ENCODE data around the gene PTTG2.
A peak's percentile ranks its signal among the peaks of the same experiment; 100 is the strongest.
"Not testable (repeated sequence)": the region's sequence is repeated elsewhere in the genome, so short reads cannot be mapped to it uniquely, and the experiment has no call there.

Gene PTTG2

DNA sequence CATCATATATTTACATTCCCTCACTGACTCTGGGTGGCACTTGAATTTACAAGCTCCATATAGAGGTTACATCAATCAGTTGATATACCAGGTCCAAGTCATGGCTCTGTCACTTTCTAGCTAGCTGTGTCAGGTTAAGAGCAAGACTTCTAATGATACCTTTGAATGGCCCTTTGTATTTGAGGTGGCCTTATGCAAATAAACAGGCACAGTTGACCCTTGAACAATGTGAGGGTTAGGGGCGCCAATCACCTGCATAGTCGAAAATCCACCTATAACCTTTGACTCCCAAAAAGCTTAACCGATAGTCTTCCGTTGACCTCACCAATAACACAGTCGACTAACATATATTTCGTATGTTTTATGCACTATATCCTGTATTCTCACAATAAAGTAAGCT is 1.3 kb upstream of the PTTG2 start:
- DNase-seq: no peak

DNA sequence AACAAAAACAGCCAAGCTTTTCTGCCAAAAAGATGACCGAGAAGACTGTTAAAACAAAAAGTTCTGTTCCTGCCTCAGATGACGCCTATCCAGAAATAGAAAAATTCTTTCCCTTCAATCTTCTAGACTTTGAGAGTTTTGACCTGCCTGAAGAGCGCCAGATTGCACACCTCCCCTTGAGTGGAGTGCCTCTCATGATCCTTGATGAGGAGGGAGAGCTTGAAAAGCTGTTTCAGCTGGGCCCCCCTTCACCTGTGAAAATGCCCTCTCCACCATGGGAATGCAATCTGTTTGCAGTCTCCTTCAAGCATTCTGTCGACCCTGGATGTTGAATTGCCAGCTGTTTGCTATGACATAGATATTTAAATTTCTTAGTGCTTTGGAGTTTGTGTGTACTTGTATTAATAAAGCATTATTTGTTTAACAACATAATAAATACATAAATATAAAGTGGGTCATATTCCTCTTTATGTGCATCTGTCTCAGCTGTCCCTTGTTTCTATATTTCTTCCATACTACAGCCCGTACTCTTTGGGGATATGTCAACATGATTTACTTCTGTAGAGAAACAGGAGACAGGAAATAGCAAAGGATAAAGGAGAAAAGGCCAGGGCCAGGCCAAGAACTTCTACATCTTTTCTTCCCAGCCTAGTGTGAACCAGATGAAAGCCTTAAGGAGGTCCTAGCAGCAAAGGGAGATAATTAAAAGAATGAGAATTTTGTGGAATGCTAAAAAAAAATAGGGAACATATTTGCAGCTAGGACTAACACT is 667 bp downstream of the PTTG2 start:
- no peak for DNase-seq

DNA sequence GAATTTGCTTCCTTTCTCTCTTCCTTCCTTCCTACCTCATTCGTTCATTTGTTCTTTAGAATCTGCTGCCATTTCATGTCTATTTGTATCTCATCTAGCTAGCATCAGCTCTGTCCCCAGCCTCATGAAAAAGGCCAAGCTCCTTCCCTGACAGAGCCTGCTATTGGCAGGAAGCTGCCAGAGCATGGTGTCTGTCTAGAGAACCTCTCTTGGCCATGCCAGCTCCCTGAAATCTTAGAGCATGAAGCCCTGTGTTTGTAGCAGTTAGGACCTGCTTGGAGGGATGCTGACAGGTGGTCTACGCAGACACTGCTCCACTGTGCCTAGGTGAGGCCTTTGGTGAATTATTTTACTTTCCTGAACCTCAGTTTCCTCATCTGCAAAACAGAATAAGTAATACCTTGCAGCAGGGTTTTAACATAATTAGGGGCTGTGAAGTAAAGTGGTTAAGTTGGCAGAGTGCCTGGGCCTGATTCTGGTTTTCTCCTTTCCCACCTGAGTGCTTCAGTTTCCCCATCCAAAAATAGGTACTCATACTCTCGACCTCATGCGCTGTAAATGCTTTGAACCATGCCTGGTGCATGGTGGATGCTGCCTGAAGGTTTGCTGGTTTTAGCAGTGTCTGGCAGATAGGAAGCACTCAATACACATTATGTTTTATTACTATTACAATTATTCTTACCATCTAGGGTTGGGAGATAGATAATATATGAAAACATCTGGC is 4.7 kb downstream of the PTTG2 start:
- peak; percentile 56 for DNase-seq

DNA sequence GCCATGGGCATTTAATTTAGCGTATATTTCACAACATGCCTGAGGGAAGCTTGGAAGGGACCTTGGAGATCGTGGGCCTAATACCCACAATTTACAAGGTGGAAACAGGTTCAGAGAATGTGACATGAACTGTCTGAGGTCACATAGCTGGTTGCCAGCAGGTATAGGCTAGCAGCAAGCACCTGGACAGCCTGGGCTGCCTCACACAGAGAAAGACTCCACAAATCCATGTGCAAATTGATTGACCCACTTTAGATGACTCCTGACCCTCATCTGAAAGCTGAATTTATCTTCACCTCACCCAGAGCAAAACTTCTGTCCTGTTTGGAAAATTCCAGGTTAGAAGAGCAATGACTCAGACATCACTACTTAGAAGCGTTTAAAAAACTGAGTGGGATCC is 5.8 kb downstream of the PTTG2 start:
- no peak for DNase-seq

DNA sequence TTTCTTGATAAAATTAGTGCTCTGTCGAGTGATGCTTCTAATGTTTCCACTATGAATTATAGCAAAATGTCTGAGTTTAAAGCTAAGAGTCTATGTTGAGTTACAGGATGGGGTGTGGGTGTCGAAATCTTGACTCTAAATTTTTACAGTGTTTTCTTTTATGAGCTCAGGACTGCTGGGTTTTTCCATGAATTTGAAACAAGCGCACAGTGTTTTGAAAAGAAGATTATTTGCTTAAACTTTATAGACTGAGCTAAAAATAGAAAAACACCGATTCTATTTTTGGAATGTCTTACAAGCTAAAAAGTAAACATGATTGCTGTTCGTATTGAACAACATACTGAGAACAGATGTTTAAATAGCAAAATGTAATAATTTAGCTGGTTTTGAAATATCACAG is 7.5 kb downstream of the PTTG2 start:
- no peak for DNase-seq

DNA sequence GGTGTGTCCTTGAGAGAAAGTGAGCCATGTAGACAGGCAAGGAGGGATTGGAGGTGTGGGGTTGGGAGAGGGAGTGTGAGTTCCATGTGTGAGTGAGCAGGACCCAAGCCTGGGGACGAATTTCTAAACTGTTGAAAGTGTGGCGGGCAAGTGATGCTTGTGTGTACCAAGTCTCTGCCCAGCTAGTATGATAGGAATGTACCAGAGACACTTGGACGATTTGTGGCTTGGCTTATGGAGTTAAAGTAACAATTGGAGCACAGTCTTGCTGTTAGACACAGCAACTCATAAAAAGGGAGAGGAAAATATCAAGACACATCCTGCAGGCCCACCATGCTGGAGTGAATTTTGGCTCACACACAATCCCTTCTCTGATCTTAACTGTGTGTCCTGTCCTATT is 8.5 kb downstream of the PTTG2 start:
- DNase-seq: no peak

DNA sequence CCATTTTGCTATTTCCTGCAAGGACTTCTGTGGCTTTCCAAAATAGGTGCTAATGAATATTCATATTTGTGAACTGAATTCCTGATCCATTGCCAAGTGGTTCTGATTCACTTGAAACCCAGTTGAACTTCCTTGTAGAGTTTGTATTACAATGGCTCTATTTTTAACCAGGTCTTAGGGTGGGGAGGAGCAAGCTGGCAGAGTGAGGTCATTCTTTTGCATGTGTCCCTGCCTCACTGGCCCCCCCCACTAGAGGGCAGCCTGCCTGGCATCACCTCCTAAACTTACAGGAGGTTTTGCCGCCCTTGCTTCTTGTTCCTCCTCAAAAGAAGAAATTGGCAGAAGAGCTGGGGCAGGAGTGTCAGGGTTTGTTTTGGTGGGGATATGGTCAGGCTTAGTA is 10.5 kb downstream of the PTTG2 start:
- DNase-seq: no peak

DNA sequence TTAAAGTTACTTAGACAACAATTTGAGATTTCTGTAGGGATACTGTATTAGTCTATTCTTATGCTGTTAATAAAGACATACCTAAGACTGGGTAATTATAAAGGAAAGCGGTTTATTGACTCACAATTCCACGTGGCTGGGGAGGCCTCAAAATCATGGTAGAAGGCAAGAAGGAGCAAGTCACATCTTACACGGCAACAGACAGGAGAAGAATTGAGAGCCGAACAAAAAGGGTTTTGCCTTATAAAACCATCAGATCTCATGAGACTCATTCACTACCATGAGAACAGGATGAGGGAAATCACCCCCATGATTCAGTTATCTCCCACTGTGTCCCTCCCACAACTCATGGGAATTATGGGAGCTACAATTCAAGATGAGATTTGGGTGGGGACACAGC is 11.0 kb downstream of the PTTG2 start:
- no peak for DNase-seq

DNA sequence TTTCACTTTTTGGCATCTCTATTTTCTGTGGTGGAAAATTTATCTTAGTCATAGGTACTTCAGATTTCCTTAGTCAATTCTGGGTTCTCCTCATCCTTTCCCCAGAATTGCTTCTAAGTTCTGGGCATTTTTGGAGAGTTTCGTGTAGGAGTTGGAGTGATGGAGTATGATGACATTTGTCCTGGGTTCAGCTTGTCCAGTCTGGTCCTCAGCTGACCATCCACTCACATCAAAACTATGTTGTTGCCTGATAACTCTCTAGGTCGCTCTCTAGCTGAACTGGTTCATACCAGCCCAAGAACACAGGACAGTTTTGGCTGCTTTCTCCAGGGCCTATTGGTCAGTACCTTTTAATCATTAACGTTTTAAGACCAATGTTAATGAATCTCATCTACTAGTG is 13.2 kb downstream of the PTTG2 start:
- DNase-seq: no peak

DNA sequence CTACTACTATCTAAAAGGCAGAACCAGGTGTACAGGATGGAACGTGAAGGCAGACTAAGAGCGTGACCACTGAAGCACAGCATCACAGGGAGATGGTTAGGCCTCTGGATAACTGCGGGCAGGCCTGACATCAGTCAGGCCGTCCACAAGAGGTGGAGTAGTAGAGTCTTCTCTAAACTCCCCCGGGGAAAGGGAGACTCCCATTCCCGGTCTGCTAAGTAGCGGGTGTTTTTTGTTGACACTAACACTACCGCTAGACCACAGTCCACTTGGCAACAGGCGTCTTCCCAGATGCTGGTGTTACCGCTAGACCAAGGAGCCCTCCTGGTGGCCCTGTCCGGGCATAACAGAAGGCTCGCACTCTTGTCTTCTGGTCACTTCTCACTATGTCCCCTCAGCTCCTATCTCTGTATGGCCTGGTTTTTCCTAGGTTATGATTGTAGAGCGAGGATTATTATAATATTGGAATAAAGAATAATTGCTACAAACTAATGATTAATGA is 15.2 kb downstream of the PTTG2 start:
- not testable (repeated sequence) for DNase-seq

DNA sequence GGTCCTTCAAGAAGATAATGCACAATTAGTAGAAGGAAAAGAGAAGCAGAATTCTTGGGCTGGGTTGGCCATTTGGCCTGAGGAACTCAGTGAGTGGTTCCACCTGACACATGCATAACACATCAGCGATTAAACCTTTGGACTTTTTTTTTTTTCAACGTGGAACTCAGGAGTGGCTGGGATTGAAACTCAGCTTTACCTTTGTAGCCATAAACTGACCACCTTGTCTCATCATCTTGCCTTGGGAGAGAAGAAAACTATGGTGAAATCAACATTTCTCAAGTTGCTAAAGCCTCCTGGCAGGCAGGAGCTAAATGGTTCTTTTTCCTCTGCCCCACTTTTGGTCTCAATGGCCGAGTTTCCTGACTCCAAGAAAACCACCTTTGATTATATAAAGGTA is 16.3 kb downstream of the PTTG2 start:
- DNase-seq: no peak

DNA sequence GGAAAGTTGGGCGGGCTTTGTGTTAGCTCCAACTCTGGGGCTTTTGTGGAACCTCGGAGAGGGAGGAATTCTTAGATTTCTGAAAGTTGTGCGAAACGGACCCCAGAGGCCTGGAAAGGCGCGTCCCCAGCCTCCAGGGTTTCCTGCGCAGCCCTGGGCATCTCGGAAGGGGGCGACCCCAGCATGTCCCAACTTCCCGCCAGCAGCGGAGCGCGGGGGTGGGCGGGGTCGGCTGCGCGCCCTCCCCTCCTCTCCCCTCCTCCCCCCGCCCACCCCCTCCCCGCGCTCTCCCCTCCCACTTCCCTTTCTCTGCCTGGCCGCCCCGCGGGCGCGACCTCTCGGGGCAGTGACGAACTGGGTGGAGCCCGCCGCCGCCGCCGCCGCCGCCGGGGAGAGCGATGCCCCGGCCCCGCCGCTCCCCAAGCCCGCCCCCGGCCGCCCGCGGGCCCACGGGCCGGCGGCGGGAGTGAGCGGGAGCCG is 16.8 kb downstream of the PTTG2 start:
- no peak for DNase-seq

DNA sequence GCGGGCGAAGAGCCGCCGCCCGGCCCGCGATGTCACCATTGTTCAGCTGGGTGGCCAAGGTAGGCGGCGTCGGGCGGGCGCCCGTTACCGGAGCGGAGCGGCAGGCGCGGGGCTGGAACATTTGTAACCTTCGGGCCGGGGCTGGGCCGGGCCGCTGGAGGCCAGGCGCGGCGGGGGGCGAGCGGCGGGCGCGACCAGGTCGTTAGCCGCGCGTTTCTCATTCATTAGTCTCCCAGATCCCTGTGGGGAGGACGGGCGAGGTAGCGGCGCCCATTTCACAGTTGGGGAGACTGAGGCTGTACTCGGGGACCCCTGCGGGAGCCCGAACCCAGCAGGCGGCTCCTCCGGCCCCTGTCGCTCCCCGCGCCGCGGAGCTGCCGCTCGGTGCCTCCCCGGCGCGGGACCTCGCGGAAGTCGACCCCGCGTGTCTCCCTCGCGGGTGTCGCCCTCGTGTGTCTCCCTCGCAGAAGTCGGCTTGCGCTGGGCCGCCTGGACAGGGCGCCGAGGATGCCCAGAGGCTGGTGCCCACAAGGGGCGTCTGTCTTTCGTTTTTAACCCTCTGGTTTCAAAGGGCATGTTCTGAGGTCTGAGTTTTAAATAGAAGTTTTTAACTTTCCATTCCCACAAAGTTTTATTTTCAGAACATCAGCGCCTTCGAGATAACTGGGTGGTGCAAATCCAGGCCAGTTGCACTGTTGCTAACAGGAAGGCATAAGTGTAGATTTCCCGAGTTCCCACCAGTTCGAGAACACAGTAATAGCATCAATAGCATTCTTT is 17.5 kb downstream of the PTTG2 start:
- DNase-seq: no peak

DNA sequence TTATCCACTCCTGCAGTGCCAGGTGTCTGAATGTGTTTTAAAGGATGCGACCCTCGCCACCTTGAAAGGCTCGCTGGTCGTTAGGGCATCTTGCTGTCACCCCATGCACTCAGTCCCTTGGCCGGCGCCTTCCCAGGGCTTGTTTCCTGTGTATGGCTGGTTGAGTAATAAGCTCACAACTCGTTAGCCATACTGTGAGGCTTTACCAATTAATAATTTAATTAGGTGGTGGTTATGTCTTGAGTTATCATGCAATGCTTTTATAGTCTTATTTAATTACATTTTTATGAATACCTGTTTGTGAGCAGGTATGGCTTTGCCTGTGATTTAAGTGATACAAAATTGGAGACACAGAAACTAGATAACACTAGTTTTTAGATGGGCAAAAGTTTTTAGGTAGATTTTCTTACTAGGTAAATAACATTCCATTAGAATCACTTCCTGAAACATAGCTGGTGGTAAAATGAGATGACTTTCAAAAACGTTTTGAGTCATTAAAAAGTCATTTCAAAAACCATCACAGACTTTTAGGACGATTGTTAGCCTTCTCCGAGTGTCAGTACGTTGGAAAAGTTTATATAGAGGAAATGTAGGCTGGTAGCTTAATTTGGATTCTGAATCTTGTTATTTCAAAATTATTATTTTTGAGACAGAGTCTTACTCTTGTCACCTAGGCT is 18.2 kb downstream of the PTTG2 start:
- DNase-seq: no peak

DNA sequence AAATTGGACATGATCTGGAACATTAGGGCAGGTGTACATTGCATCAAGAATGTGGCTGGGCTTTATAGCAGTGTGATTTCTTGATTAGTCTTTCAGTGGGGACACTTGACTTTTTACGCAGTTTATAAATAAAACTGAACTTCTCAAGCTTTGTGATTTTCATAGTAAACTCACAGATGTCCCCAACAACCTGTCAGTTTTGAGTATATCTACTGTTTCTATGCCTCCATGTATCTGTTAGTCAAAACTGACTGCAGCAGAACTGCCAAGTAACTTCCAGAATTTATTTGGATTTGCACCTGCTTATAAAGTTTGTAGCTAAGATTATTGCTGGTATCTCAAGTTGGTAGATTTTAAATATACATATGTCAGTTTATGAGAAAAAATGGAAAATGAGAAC is 20.0 kb downstream of the PTTG2 start:
- no peak for DNase-seq

DNA sequence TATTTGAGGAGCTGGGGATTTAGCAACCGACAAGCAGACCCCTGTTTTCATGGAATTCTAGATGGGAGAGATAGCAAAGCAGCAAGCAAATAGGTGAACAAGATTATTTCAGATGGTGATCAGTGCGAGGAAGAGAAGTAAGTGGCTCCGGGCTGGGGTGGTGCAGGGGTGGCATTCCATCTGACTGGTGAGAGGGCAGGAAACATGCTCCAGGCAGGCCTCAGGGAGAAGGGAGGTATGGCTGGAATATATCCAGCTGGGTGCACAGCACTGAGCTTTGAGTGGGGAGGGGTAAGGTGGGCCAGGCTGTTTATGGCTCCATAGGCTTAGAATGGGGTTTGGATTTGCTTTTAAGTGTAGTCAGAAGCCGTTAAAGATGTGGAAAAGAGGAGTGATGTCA is 21.2 kb downstream of the PTTG2 start:
- DNase-seq: no peak

DNA sequence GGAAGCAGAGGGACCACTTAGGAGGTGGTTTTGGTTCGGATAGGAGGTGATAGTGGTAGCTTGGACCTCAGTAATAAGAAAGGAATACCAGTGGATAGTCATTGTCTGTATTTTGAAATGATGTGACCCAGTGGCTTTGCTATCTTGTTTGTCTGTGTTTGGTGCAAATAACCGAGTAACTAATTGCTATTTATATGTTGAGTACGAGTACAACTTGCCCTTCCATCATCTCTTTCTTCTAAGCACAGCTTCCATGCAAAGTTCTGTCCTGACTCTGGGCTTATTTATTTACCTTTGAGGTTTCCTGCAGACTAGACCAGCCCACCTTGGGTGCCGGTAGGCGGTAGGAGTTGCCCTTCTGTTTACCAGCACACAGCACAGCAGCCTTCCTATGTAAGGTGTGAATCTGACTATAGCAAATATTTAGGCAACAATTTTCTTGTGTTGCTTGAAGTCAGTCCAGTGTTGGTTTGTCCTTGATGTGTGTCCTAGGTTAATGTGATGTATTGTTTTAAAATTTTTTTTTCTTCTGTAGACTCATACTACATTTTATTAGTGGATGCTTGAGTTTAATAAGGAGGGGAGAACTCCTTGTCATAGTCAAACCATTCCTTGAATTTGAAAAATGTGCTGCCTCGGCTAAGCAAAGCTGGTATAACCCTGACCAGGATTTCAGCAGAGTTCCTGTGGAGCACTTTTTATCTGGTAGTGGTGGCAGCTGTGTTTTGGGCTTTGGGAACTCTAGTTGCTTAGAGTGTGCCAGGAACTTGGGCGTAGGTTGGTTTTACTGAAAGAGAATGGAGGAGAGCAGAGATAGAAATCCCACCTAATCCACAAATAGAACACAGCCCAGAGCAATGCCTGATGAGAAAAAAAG is 21.9 kb downstream of the PTTG2 start:
- no peak for DNase-seq

DNA sequence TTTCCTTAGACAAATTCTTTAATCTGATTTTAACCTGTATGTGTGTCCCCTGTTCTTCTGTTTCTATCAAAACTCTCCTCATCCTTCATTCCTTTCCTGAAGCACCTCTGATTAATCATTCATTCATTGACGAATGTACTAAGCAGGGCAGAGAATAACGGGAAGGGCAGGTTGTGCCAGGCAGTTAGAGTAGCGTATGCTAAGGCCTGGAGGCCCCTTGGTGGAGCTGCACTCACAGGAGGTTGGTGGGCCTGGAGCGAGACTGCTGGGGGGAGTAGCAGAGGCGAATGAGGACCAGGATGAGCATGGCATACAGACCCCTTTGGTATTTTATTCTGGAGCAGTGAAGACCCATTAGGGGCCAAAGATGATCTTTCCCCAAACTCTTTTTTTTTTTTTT is 22.5 kb downstream of the PTTG2 start:
- DNase-seq: no peak

DNA sequence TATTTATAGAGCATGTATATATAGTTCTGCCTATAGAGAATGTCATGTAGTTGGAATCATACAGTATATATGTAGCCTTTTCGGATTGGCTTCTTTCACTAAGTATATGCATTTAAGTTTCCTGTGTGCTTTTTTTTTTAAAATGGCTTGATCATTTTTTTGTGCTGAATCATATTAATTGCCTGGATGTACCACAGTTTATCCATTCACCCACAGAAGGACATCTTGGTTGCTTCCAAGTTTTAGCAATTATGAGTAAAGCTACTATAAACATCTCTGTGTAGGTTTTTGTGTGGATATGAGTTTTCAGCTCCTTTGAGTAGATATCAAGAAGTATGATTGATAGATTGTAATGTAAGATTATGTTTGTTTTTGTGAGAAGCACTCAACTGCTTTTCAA is 23.8 kb downstream of the PTTG2 start:
- DNase-seq: no peak

DNA sequence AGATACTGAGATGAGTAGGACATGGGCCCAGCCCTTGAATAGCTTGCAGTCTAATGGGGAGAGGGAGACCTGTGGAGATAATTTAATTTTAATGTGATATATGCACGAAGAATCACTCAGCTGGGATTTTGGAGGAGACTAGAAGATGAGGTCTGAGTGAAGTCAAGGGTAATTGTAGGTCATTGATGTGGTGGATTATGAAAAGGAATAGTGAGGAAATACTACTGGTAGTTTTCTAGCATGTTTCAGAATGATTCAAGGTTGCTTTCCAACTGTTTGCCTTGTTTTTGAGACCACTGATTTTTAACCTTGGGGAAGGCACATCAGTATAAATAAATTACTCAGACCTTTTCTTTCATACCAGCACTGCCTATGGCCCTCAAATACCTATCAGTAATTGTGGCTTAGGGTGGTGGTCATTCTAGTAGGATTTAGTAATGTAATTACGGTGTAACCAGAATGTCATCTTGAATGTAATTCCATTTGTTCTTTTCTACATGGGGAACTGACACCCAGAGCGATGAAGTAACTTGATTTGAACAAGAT is 25.6 kb downstream of the PTTG2 start:
- no peak for DNase-seq

DNA sequence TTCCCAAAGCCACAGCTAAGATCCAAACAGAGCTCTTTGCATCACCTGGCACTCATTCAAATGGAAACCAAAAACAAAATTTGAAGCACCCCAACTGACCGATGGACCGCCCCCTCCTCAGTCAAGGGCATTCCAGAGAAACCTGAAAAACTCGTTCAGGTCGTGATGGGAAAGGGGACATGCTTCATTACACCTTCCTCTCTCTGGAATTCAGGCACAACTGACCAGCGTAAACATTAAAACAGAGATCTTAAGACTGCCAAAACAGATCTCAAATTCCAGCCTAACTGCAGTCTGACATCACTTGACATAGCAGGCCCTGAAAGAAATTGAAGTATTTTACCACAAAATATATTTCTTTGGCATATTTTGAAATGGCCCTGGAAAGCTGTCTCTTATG is 28.5 kb downstream of the PTTG2 start:
- DNase-seq: peak; percentile 42

All from DMS79 (cell line).